Calu3 (cell line): ENCODE results near the gene DAAM2. TPM values are rescaled to one million over a fixed set of nuclear protein-coding genes. Genes with fewer than 3 reads are reported as not detected.

Experiments used
- BruUV-seq: library from RNA; stranded (reverse); fragments of 400-500 nt; replicated peaks from 2 replicates; lab custom pipeline; 2021; lab: Mats Ljungman, UMichigan
- CTCF ChIA-PET: fragments of 300-600 bp; sonication (Branson Sonifier 250); formaldehyde crosslinking; loops from one replicate; lab custom pipeline; 2022; ENCODE audit warnings: antibody characterized with exemption; lab: Charles Lee
- DNase-seq: peaks from one replicate; pipeline ENCODE4 v3.0.0; 2022
- H3K27ac Mint-ChIP-seq: one replicate; pipeline ENCODE4 v1.8.0; 2022; ENCODE audit warnings: mixed read lengths; ENCODE audit not compliant: unreplicated experiment
- H3K27me3 Mint-ChIP-seq: one replicate; pipeline ENCODE4 v1.8.0; 2022; ENCODE audit warnings: mixed read lengths; ENCODE audit not compliant: unreplicated experiment
- H3K36me3 Mint-ChIP-seq: one replicate; pipeline ENCODE4 v1.8.0; 2022; ENCODE audit warnings: mild to moderate bottlenecking, moderate library complexity, mixed read lengths; ENCODE audit not compliant: insufficient read depth, unreplicated experiment
- H3K4me1 Mint-ChIP-seq: one replicate; pipeline ENCODE4 v1.8.0; 2022; ENCODE audit warnings: mild to moderate bottlenecking, low read depth, mixed read lengths; ENCODE audit not compliant: unreplicated experiment
- H3K4me3 Mint-ChIP-seq: one replicate; pipeline ENCODE4 v1.8.0; 2022; ENCODE audit warnings: mild to moderate bottlenecking, low read depth, moderate library complexity, mixed read lengths; ENCODE audit not compliant: unreplicated experiment
- H3K9me3 Mint-ChIP-seq: one replicate; pipeline ENCODE4 v1.8.0; 2022; ENCODE audit warnings: low read depth, mixed read lengths; ENCODE audit not compliant: unreplicated experiment
- CTCF ChIP-seq: fragments of 200-600 bp; IDR thresholded peaks from one replicate; pipeline ENCODE4 v1.8.0; 2022; ENCODE audit warnings: antibody characterized with exemption; ENCODE audit not compliant: unreplicated experiment
- intact Hi-C: fragments of 100-400 bp; cut with micrococcal nuclease; formaldehyde crosslinking; loops from one replicate; pipeline ENCODE4 v1.10.0; 2022; ENCODE audit not compliant: unreplicated experiment
- total RNA-seq: library from RNA; stranded (reverse); gene quantifications from 2 replicates; pipeline ENCODE4 v1.2.3, GENCODE V29; 2022

The DAAM2 gene
- total RNA-seq, 1 experiment from 2014 or later: not detected

DNA sequence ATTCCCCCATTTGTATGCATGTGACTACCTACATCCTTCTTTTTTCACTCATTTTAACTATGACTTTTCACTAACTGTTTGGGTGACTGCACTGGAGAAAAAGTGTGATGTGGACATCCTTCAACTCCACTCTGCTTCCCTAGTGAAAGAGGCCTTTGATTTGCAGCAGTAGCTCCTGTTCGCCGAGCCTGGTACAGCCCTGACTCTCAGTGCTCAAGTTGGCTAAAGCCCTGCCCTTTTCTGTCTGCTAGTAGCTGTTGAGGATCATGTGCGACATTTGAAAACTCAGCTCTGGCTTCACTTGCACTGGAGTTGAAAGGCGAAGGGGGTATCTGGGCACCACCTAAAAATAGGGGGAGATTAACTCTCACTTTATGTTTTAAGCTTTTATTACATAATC lies 42.1 kb downstream of the DAAM2 start:
- intact Hi-C loops: no loop called here
- H3K27ac Mint-ChIP-seq: no peak overlapping the region
- H3K36me3 Mint-ChIP-seq: no peaks in the 10 kb centered on the region
- no TSS peak for BruUV-seq
- no peaks in the 10 kb centered on the region for H3K9me3 Mint-ChIP-seq
- no peak for TF ChIP-seq CTCF
- DNase-seq: no peak
- peaks cover 53% of the 10 kb centered on the region for H3K27me3 Mint-ChIP-seq
- no peaks in the 10 kb centered on the region for H3K4me1 Mint-ChIP-seq
- H3K4me3 Mint-ChIP-seq: no peak overlapping the region
- CTCF ChIA-PET: no interaction called here

DNA sequence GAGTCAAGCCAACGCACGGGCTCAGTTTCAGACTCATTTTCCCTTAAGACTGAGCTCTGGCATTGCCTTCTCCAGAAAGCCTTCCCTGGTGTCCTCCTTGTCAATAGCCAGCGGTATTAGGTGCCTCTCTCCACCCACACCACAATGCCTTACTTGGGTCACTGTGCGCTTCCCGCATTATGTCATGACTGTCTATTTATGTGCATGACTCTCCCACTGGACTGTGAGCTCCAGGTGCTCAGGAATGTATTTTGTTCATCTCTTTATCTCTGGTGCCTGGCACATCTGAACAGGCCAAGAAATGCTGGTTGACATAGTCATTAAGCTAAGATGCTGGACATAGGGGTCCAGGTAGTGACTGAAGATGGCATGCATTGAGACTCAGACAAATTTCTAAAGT lies 42.7 kb downstream of the DAAM2 start:
- intact Hi-C loops: no loop called here
- Mint-ChIP-seq H3K9me3 (no peaks in the 10 kb centered on the region), H3K36me3 (no peaks in the 10 kb centered on the region), H3K27me3 (peaks cover 53% of the 10 kb centered on the region), H3K4me1 (no peaks in the 10 kb centered on the region), H3K27ac (no peak overlapping the region), H3K4me3 (no peak overlapping the region)
- TF ChIP-seq CTCF: no peak
- BruUV-seq: no TSS peak
- CTCF ChIA-PET: interaction anchor here (1.0 kb wide), 1 partner anchor 44 kb away, joined by 4 read pairs; no protein-coding TSS in a partner anchor
- no peak for DNase-seq

DNA sequence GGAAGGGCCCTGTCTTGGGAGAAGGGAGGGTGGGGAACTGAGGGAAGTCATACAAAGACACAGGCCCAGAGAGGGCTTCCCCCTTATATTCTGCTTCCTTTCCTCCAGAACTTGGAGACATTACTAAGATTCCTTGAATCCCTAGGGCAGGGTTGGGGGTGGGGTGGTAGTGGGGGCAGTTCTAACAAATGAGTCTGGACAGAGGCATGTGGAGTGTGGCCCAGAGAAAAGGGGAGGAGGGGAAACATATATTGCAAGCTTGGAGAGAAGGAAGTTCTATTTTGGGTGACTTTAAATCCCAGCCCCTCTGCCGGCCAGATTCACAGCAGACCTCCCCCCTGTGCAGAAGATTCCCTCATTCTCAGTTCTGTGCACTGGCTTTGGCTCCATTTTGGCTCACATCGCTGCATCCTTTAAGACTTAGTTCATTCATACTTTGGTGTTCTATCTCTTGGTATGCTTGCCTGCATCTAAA lies 43.7 kb downstream of the DAAM2 start:
- BruUV-seq: no TSS peak
- TF ChIP-seq CTCF: no peak
- CTCF ChIA-PET: no interaction called here
- intact Hi-C loops: no loop called here
- H3K4me1 Mint-ChIP-seq: no peaks in the 10 kb centered on the region
- no peak for DNase-seq
- no peaks in the 10 kb centered on the region for H3K36me3 Mint-ChIP-seq
- H3K27me3 Mint-ChIP-seq: peaks cover 52% of the 10 kb centered on the region
- H3K27ac Mint-ChIP-seq: no peak overlapping the region
- no peak overlapping the region for H3K4me3 Mint-ChIP-seq
- H3K9me3 Mint-ChIP-seq: no peaks in the 10 kb centered on the region

- H3K4me3 Mint-ChIP-seq: no peak overlapping the region
- intact Hi-C loops: no loop called here
- H3K36me3 Mint-ChIP-seq: no peaks in the 10 kb centered on the region
- H3K27ac Mint-ChIP-seq: no peak overlapping the region
- BruUV-seq: no TSS peak
- DNase-seq: no peak
- peaks cover 52% of the 10 kb centered on the region for H3K27me3 Mint-ChIP-seq
- CTCF ChIA-PET: interaction anchor here (1.1 kb wide), 1 partner anchor 13 kb away, joined by 3 read pairs; no protein-coding TSS in a partner anchor
- H3K9me3 Mint-ChIP-seq: no peaks in the 10 kb centered on the region
- TF ChIP-seq CTCF: no peak
- no peaks in the 10 kb centered on the region for H3K4me1 Mint-ChIP-seq
Observed at GRCh38 chr6:39836606-39837005, 44.4 kb downstream of the DAAM2 start.
